Stimulated activated CD8-positive, alpha-beta memory T cell treated with anti-CD3 and anti-CD28 coated beads, Interleukin-12 subunit alpha, Interleukin-12 subunit beta, amount 100 ng/mL, for 24 hours (primary cell): ENCODE results near the gene CUL2.
"Not testable (repeated sequence)": the region's sequence is repeated elsewhere in the genome, so short reads cannot be mapped to it uniquely, and the experiment has no call there.

ENCODE experiments used
- DNase-seq: peaks from one replicate; pipeline ENCODE4 v3.0.0-alpha.2; 2020; ENCODE audit errors: extremely low read depth

CUL2 gene

DNA sequence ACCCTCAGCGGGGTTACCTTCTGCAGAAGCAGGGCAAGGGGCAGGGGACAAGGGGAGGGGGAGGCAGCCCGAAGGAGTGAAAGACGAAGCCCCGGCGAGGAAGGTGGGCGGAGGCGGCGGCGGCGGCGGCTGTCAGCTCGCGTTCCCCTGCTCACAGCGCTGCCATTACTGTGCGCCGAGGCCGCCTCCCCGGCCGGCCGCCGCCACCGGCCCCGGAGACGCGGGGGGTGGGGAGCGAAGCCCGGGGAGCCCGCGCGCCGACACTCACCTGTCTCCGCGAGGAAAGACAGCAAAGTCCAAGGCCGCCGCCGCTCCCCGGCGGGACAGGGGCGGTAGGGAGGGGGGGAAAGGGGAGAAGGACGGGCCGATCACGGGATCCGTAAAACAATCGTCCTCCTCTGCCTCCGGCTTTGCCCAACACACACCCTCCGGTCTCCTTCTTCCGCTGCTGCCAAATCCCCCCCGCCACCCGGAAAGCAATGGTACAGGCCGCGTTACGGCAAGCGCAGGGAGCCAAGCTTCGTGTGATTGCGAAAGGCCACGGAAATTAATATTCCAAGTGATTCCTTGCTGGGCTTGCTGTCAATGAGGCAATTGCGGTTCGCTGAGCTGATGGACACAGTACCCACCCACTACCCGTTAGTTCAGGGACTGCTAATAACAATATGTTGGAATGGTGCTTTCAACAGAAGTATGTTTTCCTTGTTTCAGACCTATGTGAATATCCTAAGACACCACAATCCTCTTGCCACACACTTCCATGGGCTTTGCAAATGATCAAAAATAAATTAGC is at the start of gene CUL2:
Gene CUL2, minus strand, starts transcription at position 180 of the 793 bp plus-strand sequence. CDS start 19,024 bp downstream, outside the sequence.
- DNase-seq: peak; percentile 77

DNA sequence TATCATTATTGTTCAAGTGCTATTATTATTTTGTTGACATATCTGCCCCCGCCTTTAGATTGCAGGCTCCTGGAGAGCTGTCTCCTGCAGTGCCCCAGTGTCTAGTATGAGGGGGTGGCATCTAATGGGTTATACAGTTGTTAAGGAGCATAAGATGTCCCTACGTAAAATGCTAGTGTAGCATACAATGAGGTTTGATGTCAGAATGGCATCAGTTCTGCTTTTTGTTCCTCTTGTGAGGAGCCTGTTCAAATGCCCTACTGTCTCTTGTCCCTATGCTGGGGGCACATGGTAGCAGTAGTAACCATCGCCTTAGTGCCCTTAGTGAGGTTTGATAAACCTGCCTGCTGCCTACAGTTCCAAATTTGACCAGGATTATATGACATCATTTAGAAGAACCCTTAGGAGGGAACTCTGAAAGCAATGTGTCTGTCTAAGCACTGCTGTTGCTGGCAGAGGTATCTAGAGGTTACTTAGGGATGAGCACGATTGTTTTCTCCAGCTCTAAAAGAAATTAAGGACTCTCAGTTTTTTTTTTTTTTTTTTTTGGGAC is 46.2 kb upstream of the CUL2 start:
- DNase-seq: no peak

DNA sequence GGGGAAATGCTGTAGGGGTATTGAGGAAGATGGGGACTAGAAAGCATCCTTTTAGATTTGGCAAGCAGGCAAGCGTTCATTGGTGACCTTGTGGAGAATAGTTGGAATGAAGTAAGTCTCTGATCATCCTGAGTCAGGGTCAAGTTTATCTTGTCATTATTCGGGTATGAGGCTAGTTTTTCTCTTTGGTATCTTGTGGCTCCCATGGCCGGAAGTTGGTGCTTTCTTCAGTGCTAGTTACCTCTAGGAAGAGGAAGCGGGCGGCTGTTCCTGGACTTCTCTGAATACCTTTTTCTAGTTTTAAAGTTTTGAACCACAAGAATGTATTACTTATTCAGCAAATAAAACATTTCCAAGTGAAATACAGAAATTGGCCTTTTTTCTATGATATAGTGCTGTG is 45.7 kb upstream of the CUL2 start:
- no peak for DNase-seq

GRCh38 chr10:35133586-35133985 is 43.4 kb upstream of the CUL2 start:
- no peak for DNase-seq

DNA sequence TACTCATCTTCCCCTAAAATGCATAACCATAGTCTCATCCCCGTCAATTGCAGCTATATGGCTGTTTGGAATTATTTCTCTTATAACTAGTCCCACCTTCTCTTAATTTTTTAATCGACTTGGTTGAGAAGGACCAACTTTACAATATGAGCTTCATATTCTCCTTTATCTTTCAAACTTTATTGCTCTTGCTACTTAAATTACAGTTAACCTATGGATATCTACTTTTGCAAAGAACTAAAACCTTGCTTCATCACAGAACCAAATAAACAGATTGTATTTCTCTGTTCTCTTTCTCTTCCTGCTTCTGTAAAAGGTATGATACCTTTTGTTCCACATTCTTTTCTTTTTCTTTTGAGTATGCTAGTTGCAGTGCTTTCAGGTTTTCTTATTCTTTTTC is 42.6 kb upstream of the CUL2 start:
- no peak for DNase-seq

DNA sequence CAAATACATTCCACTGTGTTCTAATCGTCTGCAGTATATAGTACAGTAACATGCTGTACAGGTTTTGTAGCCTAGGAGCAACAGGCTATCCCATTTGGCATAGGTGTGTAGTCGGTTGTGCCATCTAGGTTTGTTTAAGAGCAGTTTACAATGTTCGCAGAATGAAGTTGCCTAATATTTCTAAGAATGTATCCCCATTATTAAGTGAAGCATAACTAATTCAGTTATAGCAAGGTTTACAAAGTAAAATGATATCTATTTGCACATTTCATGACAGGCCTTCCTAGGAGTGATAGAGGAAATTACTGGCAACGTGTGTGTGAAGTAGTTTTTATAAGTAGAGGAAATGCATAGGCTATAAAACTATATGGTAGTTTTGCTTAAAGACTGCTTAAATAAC is 40.5 kb upstream of the CUL2 start:
- DNase-seq: no peak

- DNase-seq: no peak
These were observed 39.1 kb upstream of the CUL2 start for GRCh38 chr10:35129185-35129674.

GRCh38 chr10:35127289-35127891 is 37.2 kb upstream of the CUL2 start:
- no peak for DNase-seq

GRCh38 chr10:35126530-35127288 is 36.6 kb upstream of the CUL2 start, which contains the start of gene CREM:
CREM (plus strand) TSS chr10:35126846; CDS start chr10:35137836, 10,990 bp downstream.
- peak; percentile 100 for DNase-seq

DNA sequence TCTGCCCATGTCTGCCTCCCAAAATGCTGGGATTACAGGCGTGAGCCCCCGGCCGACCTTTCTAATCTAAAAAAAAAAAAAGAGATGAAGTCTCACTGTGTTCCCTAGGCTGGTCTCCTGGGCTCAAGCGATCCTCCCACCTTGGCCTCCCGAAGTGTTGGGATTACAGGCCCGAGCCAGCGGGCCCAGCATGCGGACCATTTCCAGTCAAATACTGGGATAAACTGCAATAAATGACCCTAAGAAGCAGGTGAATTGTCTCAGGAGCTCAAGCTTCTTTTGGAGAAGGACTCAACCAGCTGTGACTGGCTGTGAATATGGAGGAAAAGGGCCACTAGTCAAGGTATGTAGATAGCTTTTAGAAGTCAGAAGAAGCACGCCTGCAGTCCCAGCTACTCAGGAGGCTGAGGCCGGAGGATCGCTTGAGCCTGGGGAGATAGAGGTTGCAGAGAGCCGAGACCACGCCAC is 36.0 kb upstream of the CUL2 start:
- no peak for DNase-seq

DNA sequence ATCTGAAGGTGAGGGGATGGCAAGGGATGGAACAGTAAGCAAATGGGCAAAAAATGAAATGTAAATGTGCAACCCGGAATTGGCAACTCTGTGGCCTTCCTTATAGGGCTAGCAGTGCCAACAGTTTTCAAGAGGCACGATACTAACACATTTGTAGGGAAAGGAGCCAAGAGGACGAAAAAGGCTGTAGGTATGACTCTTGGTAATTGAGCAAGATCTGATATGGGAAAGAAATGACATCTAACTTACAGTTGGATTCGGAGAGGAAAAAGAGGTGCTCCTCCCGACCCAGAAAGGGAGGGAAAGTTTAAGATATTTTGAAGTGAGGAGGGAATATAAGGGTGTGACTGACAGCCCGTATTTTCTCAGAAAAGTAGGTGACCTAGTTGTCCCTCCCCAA is 34.4 kb upstream of the CUL2 start:
- no peak for DNase-seq

- no peak for DNase-seq
These were observed 29.2 kb upstream of the CUL2 start for GRCh38 chr10:35119378-35119777.

DNA sequence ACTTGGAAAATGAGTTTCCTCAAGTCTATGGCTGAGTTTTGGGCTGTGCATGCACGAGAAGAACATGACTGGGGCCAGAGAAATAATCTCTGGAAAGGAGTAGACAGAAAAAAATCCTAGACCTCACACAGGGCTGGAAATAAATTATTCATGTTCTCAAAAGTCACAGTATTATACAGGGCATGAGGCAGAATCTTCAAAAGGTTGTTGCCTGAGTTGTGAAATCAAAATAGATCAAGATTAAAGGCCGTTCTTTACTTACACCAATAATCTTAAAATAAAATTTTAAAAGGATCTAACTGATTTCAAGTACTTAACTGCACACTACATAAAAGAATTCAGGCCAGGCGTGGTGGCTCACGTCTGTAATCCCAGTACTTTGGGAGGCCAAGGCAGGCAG is 22.4 kb upstream of the CUL2 start:
- DNase-seq: no peak

- DNase-seq: no peak
These were observed 13.7 kb upstream of the CUL2 start for GRCh38 chr10:35103882-35104281.

DNA sequence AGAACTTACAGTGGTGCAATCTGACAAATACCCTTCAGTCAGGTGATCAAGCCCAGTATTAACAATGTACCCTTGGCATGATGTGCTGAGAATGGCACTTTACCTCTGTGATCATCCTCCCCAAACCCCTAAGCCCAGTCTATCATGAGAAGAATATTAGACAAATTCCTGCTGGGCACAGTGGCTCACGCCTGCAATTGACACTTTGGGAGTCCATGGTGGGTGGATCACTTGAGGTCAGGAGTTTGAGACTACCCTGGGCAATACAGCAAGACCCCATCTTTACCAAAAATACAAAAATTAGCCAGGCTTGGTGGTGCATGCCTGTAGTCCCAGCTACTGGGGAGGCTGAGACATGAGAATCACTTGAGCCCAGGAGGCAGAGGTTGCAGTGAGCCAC is 7.4 kb upstream of the CUL2 start:
- DNase-seq: no peak

DNA sequence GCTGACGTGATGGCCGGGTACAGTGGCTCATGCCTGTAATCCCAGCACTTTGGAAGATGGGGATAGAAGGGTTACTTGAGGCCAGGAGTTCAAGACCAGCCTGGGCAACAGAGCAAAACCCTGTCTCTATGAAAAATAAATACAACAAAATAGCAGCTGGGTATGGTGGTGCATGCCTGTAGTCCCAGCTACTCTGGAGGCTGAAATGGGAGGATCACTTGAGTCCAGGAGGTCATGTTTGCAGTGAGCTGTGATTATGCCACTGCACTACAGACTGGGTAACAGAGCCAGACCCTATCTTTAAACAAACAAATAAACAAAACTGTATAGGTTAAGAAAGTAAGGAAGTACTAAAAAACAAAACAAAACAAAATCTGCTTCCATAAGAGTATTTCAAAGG is 6.2 kb upstream of the CUL2 start:
- DNase-seq: no peak

- DNase-seq: no peak
These were observed 2.7 kb upstream of the CUL2 start for GRCh38 chr10:35092851-35093250.

DNA sequence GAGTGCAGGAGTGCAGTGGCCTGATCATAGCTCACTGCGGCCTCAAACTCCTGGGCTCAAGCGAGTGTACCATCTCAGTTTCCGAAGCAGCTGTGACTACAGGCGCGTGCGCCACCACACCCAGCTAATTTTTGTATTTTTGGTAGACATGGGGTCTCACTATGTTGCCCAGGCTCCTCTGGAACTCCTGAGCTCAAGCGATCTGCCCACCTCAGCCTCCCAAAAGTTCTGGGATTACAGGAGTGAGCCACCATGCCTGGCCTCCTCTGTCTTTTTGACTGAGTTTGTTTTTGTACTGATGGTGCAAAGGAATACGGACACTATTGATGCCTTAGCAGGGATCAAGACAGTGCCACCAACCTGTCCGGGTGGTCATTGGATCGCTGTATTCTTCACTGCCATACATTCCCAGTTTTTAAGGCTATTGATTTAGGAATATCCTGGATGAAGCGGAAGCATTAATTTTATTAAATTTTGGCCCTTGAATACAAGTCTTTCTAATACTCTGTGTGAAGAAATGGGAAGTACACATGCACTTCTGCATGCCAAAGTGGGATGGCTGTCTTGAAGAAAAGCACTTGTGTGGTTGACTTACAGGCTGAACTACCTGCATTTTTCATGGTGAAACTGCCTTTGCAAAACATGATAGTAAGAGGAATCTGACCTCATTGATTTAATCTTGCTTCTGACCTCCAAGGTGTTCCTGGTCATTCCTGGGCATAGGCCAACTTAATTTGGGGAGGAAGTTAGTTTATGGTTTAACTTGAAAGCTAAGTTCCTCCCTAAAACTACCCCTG is 2.1 kb upstream of the CUL2 start:
- no peak for DNase-seq

DNA sequence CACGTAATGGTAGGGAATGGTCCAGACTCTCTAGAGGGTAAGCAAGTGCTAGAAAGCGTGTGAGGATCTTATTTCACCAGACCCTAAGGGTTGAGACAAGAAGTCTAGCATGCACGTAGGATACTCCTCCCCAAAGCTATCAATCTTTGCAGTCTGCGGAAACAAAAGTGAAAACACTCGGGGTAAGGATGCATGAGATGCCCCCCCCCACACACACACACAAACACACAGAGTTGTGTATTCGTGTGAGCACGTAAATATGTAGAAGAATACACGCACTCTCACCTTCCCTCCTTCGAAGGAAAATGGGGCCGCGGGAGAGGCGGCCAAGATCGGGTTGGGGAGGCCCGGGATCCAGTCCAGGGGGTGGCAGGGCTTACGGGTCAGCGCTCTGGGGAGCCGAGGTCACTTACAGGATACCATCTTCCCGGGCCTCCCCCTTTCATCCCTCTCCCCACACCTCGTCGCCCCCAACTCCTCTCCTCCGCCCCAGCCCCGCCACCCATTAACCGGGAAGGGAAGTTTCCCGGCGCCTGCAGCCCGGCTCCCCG is 455 bp downstream of the CUL2 start:
- DNase-seq: no peak

DNA sequence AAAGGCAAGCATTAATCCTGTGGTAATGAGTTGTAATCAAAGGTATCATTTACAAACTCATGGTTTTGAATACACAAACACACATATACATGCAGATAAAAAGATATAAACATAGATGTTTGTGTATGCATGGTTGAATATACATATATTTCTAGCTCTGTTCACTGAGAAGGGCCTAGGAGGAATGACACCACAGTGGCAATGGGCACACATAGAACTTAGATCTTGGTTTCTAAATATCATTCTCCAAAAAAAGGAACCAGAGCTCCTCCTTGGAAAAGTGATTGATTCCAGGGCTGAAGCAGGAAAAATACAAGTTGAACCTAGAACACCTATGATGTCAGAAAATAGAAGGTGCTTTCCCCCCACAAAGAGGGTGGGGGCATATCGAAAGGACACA is 6.9 kb downstream of the CUL2 start:
- DNase-seq: no peak

DNA sequence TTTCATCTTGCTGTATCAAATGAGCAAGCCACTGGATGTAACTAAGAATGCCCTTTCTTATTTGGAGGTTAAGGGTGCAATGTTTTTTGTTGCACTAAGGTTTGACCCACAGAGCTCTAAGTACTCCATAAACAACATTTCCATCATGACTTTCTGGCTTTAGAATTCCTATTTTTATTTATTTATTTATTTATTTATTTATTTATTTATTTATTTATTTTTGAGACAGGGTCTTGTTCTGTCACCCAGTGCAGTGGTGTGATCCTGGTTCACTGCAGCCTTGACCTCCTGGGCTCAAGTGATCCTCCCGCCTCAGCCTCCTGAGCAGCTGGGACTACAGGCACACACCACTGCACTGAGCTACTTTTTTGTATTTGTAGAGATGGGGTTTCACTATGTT is 9.9 kb downstream of the CUL2 start:
- not testable (repeated sequence) for DNase-seq
